H9 (cell line): ENCODE results near the gene GPRIN1. TPM values are rescaled to one million over a fixed set of nuclear protein-coding genes. Genes with fewer than 3 reads are reported as not detected.

Source experiments
- DNase-seq: peaks from one replicate; pipeline ENCODE4 v3.0.0-alpha.2; 2017
- H2AFZ ChIP-seq: one replicate; pipeline ENCODE4 v1.6.1; 2013; ENCODE audit warnings: mild to moderate bottlenecking, low read length, control low read depth, moderate library complexity
- H2AK5ac ChIP-seq: 2 replicates; pipeline ENCODE4 v1.6.1; 2013; ENCODE audit warnings: low read length, control low read depth, mixed read lengths; ENCODE audit not compliant: insufficient read length
- H2BK120ac ChIP-seq: one replicate; pipeline ENCODE4 v1.6.1; 2013; ENCODE audit warnings: low read depth, mild to moderate bottlenecking, low read length, control low read depth, inconsistent platforms; ENCODE audit not compliant: poor library complexity, severe bottlenecking
- H2BK12ac ChIP-seq: 2 replicates; pipeline ENCODE4 v1.6.1; 2013; ENCODE audit warnings: low read length, control low read depth, mixed read lengths, low read depth; ENCODE audit not compliant: insufficient read length
- H2BK15ac ChIP-seq: 2 replicates; pipeline ENCODE4 v1.6.1; 2013; ENCODE audit warnings: low read depth, low read length, control low read depth
- H2BK20ac ChIP-seq: one replicate; pipeline ENCODE4 v1.6.1; 2013; ENCODE audit warnings: low read depth, mild to moderate bottlenecking, low read length, control low read depth, inconsistent platforms; ENCODE audit not compliant: poor library complexity, severe bottlenecking
- H2BK5ac ChIP-seq: 2 replicates; pipeline ENCODE4 v1.6.1; 2013; ENCODE audit warnings: low read length, control low read depth, mixed read lengths; ENCODE audit not compliant: insufficient read length
- H3K14ac ChIP-seq: 2 replicates; pipeline ENCODE4 v1.6.1; 2013; ENCODE audit warnings: low read length, control low read depth; ENCODE audit not compliant: insufficient read depth
- H3K18ac ChIP-seq: 2 replicates; pipeline ENCODE4 v1.6.1; 2013; ENCODE audit warnings: low read depth, mild to moderate bottlenecking, mixed read lengths, low read length, control low read depth; ENCODE audit not compliant: insufficient read length
- H3K23ac ChIP-seq: 2 replicates; pipeline ENCODE4 v1.6.1; 2013; ENCODE audit warnings: low read length, control low read depth, mixed read lengths, low read depth; ENCODE audit not compliant: insufficient read length
- H3K23me2 ChIP-seq: 2 replicates; pipeline ENCODE4 v1.6.1; 2013; ENCODE audit warnings: low read depth, mild to moderate bottlenecking, mixed read lengths, low read length, control low read depth; ENCODE audit not compliant: insufficient read length, poor library complexity, severe bottlenecking
- H3K27ac ChIP-seq: 2 replicates; pipeline ENCODE4 v1.5.1; 2013; ENCODE audit warnings: low read length, control low read depth, mixed read lengths, low read depth; ENCODE audit not compliant: insufficient read length
- H3K27me3 ChIP-seq: 2 replicates; pipeline ENCODE4 v1.6.1; 2013; ENCODE audit warnings: low read length, control low read depth, inconsistent platforms; ENCODE audit not compliant: insufficient read depth
- H3K4ac ChIP-seq: 2 replicates; pipeline ENCODE4 v1.6.1; 2013; ENCODE audit warnings: low read depth, mild to moderate bottlenecking, control low read depth, inconsistent platforms, low read length, moderate library complexity
- H3K4me1 ChIP-seq: 2 replicates; pipeline ENCODE4 v1.6.1; 2013; ENCODE audit warnings: low read length, control low read depth, inconsistent platforms; ENCODE audit not compliant: insufficient read depth
- H3K4me2 ChIP-seq: 2 replicates; pipeline ENCODE4 v1.6.1; 2013; ENCODE audit warnings: low read length, control low read depth, mixed read lengths; ENCODE audit not compliant: insufficient read length, insufficient read depth
- H3K56ac ChIP-seq: 2 replicates; pipeline ENCODE4 v1.6.1; 2013; ENCODE audit warnings: low read depth, mild to moderate bottlenecking, mixed read lengths, low read length, control low read depth; ENCODE audit not compliant: insufficient read length
- H3K79me1 ChIP-seq: 2 replicates; pipeline ENCODE4 v1.6.1; 2013; ENCODE audit warnings: low read depth, mild to moderate bottlenecking, moderate library complexity, low read length, control low read depth, inconsistent platforms; ENCODE audit not compliant: insufficient read depth, poor library complexity, severe bottlenecking
- H3K79me2 ChIP-seq: 2 replicates; pipeline ENCODE4 v1.6.1; 2013; ENCODE audit warnings: low read length, control low read depth, inconsistent platforms; ENCODE audit not compliant: insufficient read depth
- H3K9ac ChIP-seq: 2 replicates; pipeline ENCODE4 v1.6.1; 2013; ENCODE audit warnings: low read length, control low read depth, mixed read lengths; ENCODE audit not compliant: insufficient read length; ENCODE audit errors: extremely low read depth
- H3K9me3 ChIP-seq: one replicate; pipeline ENCODE4 v1.6.1; 2013; ENCODE audit warnings: low read depth, low read length, inconsistent platforms; ENCODE audit not compliant: control insufficient read depth
- H3T11ph ChIP-seq: one replicate; pipeline ENCODE4 v1.6.1; 2013; ENCODE audit warnings: mild to moderate bottlenecking, low read length, control low read depth, inconsistent platforms
- H4K20me1 ChIP-seq: one replicate; pipeline ENCODE4 v1.6.1; 2013; ENCODE audit not compliant: control insufficient read depth, insufficient read length, insufficient read depth
- H4K5ac ChIP-seq: 2 replicates; pipeline ENCODE4 v1.6.1; 2013; ENCODE audit warnings: low read depth, mild to moderate bottlenecking, mixed read lengths, low read length, control low read depth; ENCODE audit not compliant: insufficient read length
- H4K8ac ChIP-seq: replicated peaks from 2 replicates; pipeline ENCODE4 v1.6.1; 2013; ENCODE audit warnings: low read length, control low read depth, mixed read lengths, low read depth; ENCODE audit not compliant: insufficient read length
- H4K91ac ChIP-seq: 2 replicates; pipeline ENCODE4 v1.6.1; 2013; ENCODE audit warnings: low read depth, mild to moderate bottlenecking, moderate library complexity, mixed read lengths, low read length, control low read depth; ENCODE audit not compliant: insufficient read length
- H3K27ac Mint-ChIP-seq, 3 experiments: 2 replicates in 2 of 3; 3 replicates in 1 of 3; pipeline ENCODE4 v1.8.0; 2020 to 2021; ENCODE audit warnings: mixed read lengths in 3 of 3, mild to moderate bottlenecking in 1 of 3, moderate library complexity in 1 of 3
- H3K27me3 Mint-ChIP-seq: 2 replicates; pipeline ENCODE4 v1.8.0; 2021; ENCODE audit warnings: low read depth, mild to moderate bottlenecking, moderate library complexity, mixed read lengths
- H3K36me3 Mint-ChIP-seq, 3 experiments: 2 replicates in 2 of 3; 3 replicates in 1 of 3; pipeline ENCODE4 v1.8.0; 2020 to 2021; ENCODE audit warnings: low read depth in 3 of 3, mixed read lengths in 3 of 3; ENCODE audit not compliant: insufficient read depth in 1 of 3
- H3K4me1 Mint-ChIP-seq, 2 experiments: 2 replicates each; pipeline ENCODE4 v1.8.0; 2020; ENCODE audit warnings: mixed read lengths in 2 of 2
- H3K4me3 Mint-ChIP-seq, 2 experiments: 2 replicates in 1 of 2; 3 replicates in 1 of 2; pipeline ENCODE4 v1.8.0; 2020 to 2021; ENCODE audit warnings: mild to moderate bottlenecking in 2 of 2, mixed read lengths in 2 of 2, moderate library complexity in 1 of 2
- H3K9me3 Mint-ChIP-seq, 2 experiments: 2 replicates in 1 of 2; 3 replicates in 1 of 2; pipeline ENCODE4 v1.8.0; 2020; ENCODE audit warnings: mild to moderate bottlenecking in 2 of 2, mixed read lengths in 2 of 2, moderate library complexity in 1 of 2
- CTCF ChIP-seq: fragments of 200-600 bp; sonication (generic); conservative IDR thresholded peaks from 3 replicates; pipeline ENCODE4 v1.8.0; 2021; ENCODE audit warnings: antibody characterized with exemption, mild to moderate bottlenecking
- WGBS: extraction: QIAGEN DNeasy Blood & Tissue Kit; methylation state at CpG from one replicate; pipeline ENCODE4 v1.1.7; 2013; ENCODE audit warnings: missing lambda C conversion rate, low lambda C conversion rate, mixed read lengths; ENCODE audit not compliant: insufficient read length; ENCODE audit errors: extremely low coverage; 5-methylcytosine and 5-hydroxymethylcytosine counted together
- total RNA-seq: library from RNA; stranded (reverse); gene quantifications from 2 replicates; pipeline ENCODE4 v1.2.1, GENCODE V29; 2021

GPRIN1 gene
- total RNA-seq, 1 experiment from 2014 or later = 10.8 TPM

- no peak overlapping the region for H2BK20ac ChIP-seq
- H2BK120ac ChIP-seq = no peak overlapping the region
- H4K20me1 ChIP-seq = no peaks in the 10 kb centered on the region
- no peak overlapping the region for H2AFZ ChIP-seq
- no peak overlapping the region for H4K5ac ChIP-seq
- H3K9ac ChIP-seq = no peak overlapping the region
- no CpG with 5 or more reads among the region's 3 CpGs for WGBS
- H3K79me1 ChIP-seq = no peaks in the 10 kb centered on the region
- no peak overlapping the region for H3K18ac ChIP-seq
- no peaks in the 10 kb centered on the region for H3K23me2 ChIP-seq
- Mint-ChIP-seq H3K27ac (no peak overlapping the region), H3K27me3 (peaks cover 3% of the 10 kb centered on the region), H3K4me1 (peaks cover 24 to 25% of the 10 kb centered on the region in 2 experiments), H3K4me3 (no peak overlapping the region), H3K9me3 (peaks cover 3 to 6% of the 10 kb centered on the region in 2 experiments; a peak in 4 of 5 replicates), H3K36me3 (no peaks in the 10 kb centered on the region; a peak in 1 of 7 replicates)
- no peak overlapping the region for H3K56ac ChIP-seq
- no peak overlapping the region for H2BK5ac ChIP-seq
- no peaks in the 10 kb centered on the region for H3K27me3 ChIP-seq
- H4K91ac ChIP-seq = no peak overlapping the region
- H2BK15ac ChIP-seq = no peak overlapping the region
- no peaks in the 10 kb centered on the region for H3K4me1 ChIP-seq
- H3K14ac ChIP-seq = no peak overlapping the region
- no peak overlapping the region for H2BK12ac ChIP-seq
- no peak overlapping the region for H3K23ac ChIP-seq
- no peak overlapping the region for H3T11ph ChIP-seq
- no peak for DNase-seq
- no peak for TF ChIP-seq CTCF
- no peaks in the 10 kb centered on the region for H3K9me3 ChIP-seq
- H2AK5ac ChIP-seq = no peak overlapping the region
- H3K27ac ChIP-seq = no peak overlapping the region
- no peak overlapping the region for H4K8ac ChIP-seq
- H3K4ac ChIP-seq = no peak overlapping the region
- H3K79me2 ChIP-seq = no peaks in the 10 kb centered on the region
- H3K4me2 ChIP-seq = no peak overlapping the region
These were observed 48.7 kb downstream of the GPRIN1 start for GRCh38 chr5:176561259-176561658.
